BLaER1 treated with 17β-estradiol and CSF1 and Interleukin-3, amounts not matched to agents 10 nM and 100 nM (cell line): ENCODE measurements around the gene MESD.
"Not testable (repeated sequence)": the region's sequence is repeated elsewhere in the genome, so short reads cannot be mapped to it uniquely, and the experiment has no call there.

Source experiments
- H3K27ac ChIP-seq, 11 experiments: shearing (Covaris generic); formaldehyde crosslinking; 2 replicates each; pipeline ENCODE4 v1.8.1; 2022
- H3K27me3 ChIP-seq, 11 experiments: shearing (Covaris generic); formaldehyde crosslinking; 2 replicates each; pipeline ENCODE4 v1.8.1; 2022
- H3K36me3 ChIP-seq, 11 experiments: shearing (Covaris generic); formaldehyde crosslinking; 2 replicates each; pipeline ENCODE4 v1.8.1; 2022
- H3K4me1 ChIP-seq, 10 experiments: shearing (Covaris generic); formaldehyde crosslinking; 2 replicates each; pipeline ENCODE4 v1.8.1; 2022
- H3K4me2 ChIP-seq, 11 experiments: shearing (Covaris generic); formaldehyde crosslinking; 2 replicates each; pipeline ENCODE4 v1.8.1; 2022
- H3K4me3 ChIP-seq, 10 experiments: shearing (Covaris generic); formaldehyde crosslinking; 2 replicates each; pipeline ENCODE4 v1.8.1; 2022
- H3K9ac ChIP-seq, 11 experiments: shearing (Covaris generic); formaldehyde crosslinking; 2 replicates each; pipeline ENCODE4 v1.8.1; 2022
- H3K9me3 ChIP-seq, 11 experiments: shearing (Covaris generic); formaldehyde crosslinking; replicated peaks in 1 of 11; 2 replicates each; pipeline ENCODE4 v1.8.1; 2022
- H4K20me1 ChIP-seq, 11 experiments: shearing (Covaris generic); formaldehyde crosslinking; 2 replicates each; pipeline ENCODE4 v1.8.1; 2022
- Cebpa-rat ChIP-seq, 11 experiments: shearing (Covaris generic); IDR thresholded peaks; 2 replicates each; pipeline ENCODE4 v1.8.1; 2022

The MESD gene

GRCh38 chr15:80958818-80959495, 30.7 kb downstream of the MESD start:
- Histone ChIP-seq H3K9me3 (peaks cover 5 to 29% (median 10%) of the 10 kb centered on the region in 11 experiments; a peak in 12 of 22 replicates), H3K4me1 (peaks cover 17 to 50% (median 27%) of the 10 kb centered on the region in 10 experiments), H3K4me2 (no peak overlapping the region; a peak in 2 of 22 replicates), H3K9ac (no peak overlapping the region), H4K20me1 (peaks cover 0 to 8% (median 0%) of the 10 kb centered on the region in 11 experiments; a peak in 2 of 22 replicates), H3K4me3 (no peak overlapping the region), H3K36me3 (peaks cover 25 to 52% (median 28%) of the 10 kb centered on the region in 11 experiments), H3K27me3 (no peaks in the 10 kb centered on the region), H3K27ac (no peak overlapping the region)
- TF ChIP-seq Cebpa-rat (IDR thresholded peaks at IDR 0.05), result no peak

- no peak for TF ChIP-seq Cebpa-rat (IDR thresholded peaks at IDR 0.05)
These were observed 31.6 kb downstream of the MESD start for GRCh38 chr15:80957976-80958375.

GRCh38 chr15:80957556-80957955, 32.1 kb downstream of the MESD start:
- Histone ChIP-seq H3K9me3 (peaks cover 5 to 25% (median 9%) of the 10 kb centered on the region in 11 experiments; a peak in 11 of 22 replicates), H3K4me2 (peak overlapping the region in 7 of 11 experiments; percentile 54 to 92 (median 76); a peak in 12 of 22 replicates), H3K27ac (peak overlapping the region in 2 of 11 experiments; percentile 9 to 43; a peak in 2 of 22 replicates), H3K4me1 (peaks cover 17 to 50% (median 27%) of the 10 kb centered on the region in 10 experiments), H3K9ac (no peak overlapping the region), H3K36me3 (peaks cover 25 to 55% (median 36%) of the 10 kb centered on the region in 11 experiments), H3K27me3 (no peaks in the 10 kb centered on the region), H3K4me3 (no peak overlapping the region), H4K20me1 (peaks cover 0 to 14% (median 0%) of the 10 kb centered on the region in 11 experiments; a peak in 2 of 22 replicates)
- no peak for TF ChIP-seq Cebpa-rat (IDR thresholded peaks at IDR 0.05)

More at GRCh38 chr15:80957976-80958375, 31.6 kb downstream of the MESD start:
- peaks cover 17 to 50% (median 27%) of the 10 kb centered on the region in 10 experiments for H3K4me1 ChIP-seq
- H3K27ac ChIP-seq, result no peak overlapping the region
- H3K4me3 ChIP-seq, result no peak overlapping the region
- peaks cover 0 to 13% (median 0%) of the 10 kb centered on the region in 11 experiments; a peak in 2 of 22 replicates for H4K20me1 ChIP-seq
- no peaks in the 10 kb centered on the region for H3K27me3 ChIP-seq
- H3K36me3 ChIP-seq, result peaks cover 25 to 51% (median 32%) of the 10 kb centered on the region in 11 experiments
- H3K9ac ChIP-seq, result no peak overlapping the region
- peaks cover 5 to 25% (median 9%) of the 10 kb centered on the region in 11 experiments; a peak in 11 of 22 replicates for H3K9me3 ChIP-seq
- H3K4me2 ChIP-seq, result peak overlapping the region in 3 of 11 experiments; percentile 52 to 59 (median 56); a peak in 6 of 22 replicates

- H3K27ac ChIP-seq, result peak overlapping the region in 8 of 11 experiments; percentile 0 to 63 (median 41); a peak in 11 of 22 replicates
- peaks cover 18 to 50% (median 27%) of the 10 kb centered on the region in 10 experiments for H3K4me1 ChIP-seq
- not testable (repeated sequence) for H3K27me3 ChIP-seq
- H3K9me3 ChIP-seq, result peaks cover 0 to 14% (median under 1%) of the 10 kb centered on the region in 11 experiments; a peak in 5 of 22 replicates
- peak overlapping the region in 2 of 11 experiments; percentile 9 to 15; a peak in 3 of 22 replicates for H3K9ac ChIP-seq
- H3K36me3 ChIP-seq, result peaks cover 32 to 63% (median 47%) of the 10 kb centered on the region in 11 experiments
- peaks cover 0 to 14% (median 0%) of the 10 kb centered on the region in 11 experiments; a peak in 3 of 22 replicates for H4K20me1 ChIP-seq
- H3K4me2 ChIP-seq, result peak overlapping the region; percentile 25 to 92 (median 70)
- peak overlapping the region in 3 of 10 experiments; percentile 6 to 30 (median 28); a peak in 2 of 20 replicates for H3K4me3 ChIP-seq
These were observed 33.8 kb downstream of the MESD start for GRCh38 chr15:80955571-80956452.

- Histone ChIP-seq H3K4me3 (no peak overlapping the region), H4K20me1 (peaks cover 0 to 14% (median 0%) of the 10 kb centered on the region in 11 experiments; a peak in 4 of 22 replicates), H3K36me3 (peaks cover 23 to 63% (median 47%) of the 10 kb centered on the region in 11 experiments), H3K27me3 (no peaks in the 10 kb centered on the region), H3K27ac (peak overlapping the region in 2 of 11 experiments; percentile 28 to 30; a peak in 3 of 22 replicates), H3K4me1 (peaks cover 24 to 43% (median 31%) of the 10 kb centered on the region in 10 experiments), H3K9ac (no peak overlapping the region), H3K4me2 (no peak overlapping the region; a peak in 1 of 22 replicates), H3K9me3 (peaks cover 0 to 9% (median 0%) of the 10 kb centered on the region in 11 experiments; a peak in 3 of 22 replicates)
- TF ChIP-seq Cebpa-rat (IDR thresholded peaks at IDR 0.05), result no peak
These were observed 35.5 kb downstream of the MESD start for GRCh38 chr15:80953953-80954778.

GRCh38 chr15:80953001-80953952, 36.3 kb downstream of the MESD start:
- H3K36me3 ChIP-seq, result peaks cover 23 to 63% (median 47%) of the 10 kb centered on the region in 11 experiments
- H3K27me3 ChIP-seq, result no peaks in the 10 kb centered on the region
- no peak for TF ChIP-seq Cebpa-rat (IDR thresholded peaks at IDR 0.05)
- H3K4me3 ChIP-seq, result no peak overlapping the region
- H3K27ac ChIP-seq, result no peak overlapping the region
- no peak overlapping the region for H3K9ac ChIP-seq
- peaks cover 24 to 40% (median 29%) of the 10 kb centered on the region in 10 experiments for H3K4me1 ChIP-seq
- no peak overlapping the region for H3K4me2 ChIP-seq
- peaks cover 0 to under 1% (median 0%) of the 10 kb centered on the region in 11 experiments; a peak in 1 of 22 replicates for H3K9me3 ChIP-seq
- peaks cover 0 to 14% (median 0%) of the 10 kb centered on the region in 11 experiments; a peak in 4 of 22 replicates for H4K20me1 ChIP-seq

GRCh38 chr15:80951941-80952340, 37.7 kb downstream of the MESD start:
- no peak overlapping the region for H3K4me3 ChIP-seq
- TF ChIP-seq Cebpa-rat (IDR thresholded peaks at IDR 0.05), result no peak
- H3K9ac ChIP-seq, result no peak overlapping the region
- no peaks in the 10 kb centered on the region for H3K9me3 ChIP-seq
- peaks cover 0 to 16% (median under 1%) of the 10 kb centered on the region in 11 experiments; a peak in 6 of 22 replicates for H4K20me1 ChIP-seq
- no peaks in the 10 kb centered on the region for H3K27me3 ChIP-seq
- H3K27ac ChIP-seq, result no peak overlapping the region
- H3K4me1 ChIP-seq, result peaks cover 17 to 28% (median 23%) of the 10 kb centered on the region in 10 experiments
- H3K4me2 ChIP-seq, result no peak overlapping the region
- peaks cover 34 to 74% (median 60%) of the 10 kb centered on the region in 11 experiments for H3K36me3 ChIP-seq
